Activated naive CD4-positive, alpha-beta T cell treated with anti-CD3 and anti-CD28 coated beads, Interleukin-2, amount 10 ng/mL, durations not matched to agents 7 days and 5 days (primary cell): ENCODE data around the gene KLF18.

Experiments used
- CTCF ChIA-PET: fragments of 350-600 bp; sonication (Branson Sonifier 250); formaldehyde crosslinking; loops from one replicate; lab custom pipeline; 2021; ENCODE audit warnings: antibody characterized with exemption; lab: Charles Lee
- DNase-seq: peaks from one replicate; pipeline ENCODE4 v3.0.0-alpha.2; 2020
- H3K27ac Mint-ChIP-seq: one replicate; pipeline ENCODE4 v1.8.0; 2021; ENCODE audit warnings: mild to moderate bottlenecking, moderate library complexity, mixed read lengths
- H3K27me3 Mint-ChIP-seq: one replicate; pipeline ENCODE4 v1.8.0; 2021; ENCODE audit warnings: mild to moderate bottlenecking, mixed read lengths
- H3K36me3 Mint-ChIP-seq: one replicate; pipeline ENCODE4 v1.8.0; 2021; ENCODE audit warnings: mixed read lengths
- H3K4me1 Mint-ChIP-seq: one replicate; pipeline ENCODE4 v1.8.0; 2021; ENCODE audit warnings: mixed read lengths
- H3K4me3 Mint-ChIP-seq: one replicate; pipeline ENCODE4 v1.8.0; 2021; ENCODE audit warnings: mild to moderate bottlenecking, moderate library complexity, mixed read lengths
- H3K9me3 Mint-ChIP-seq: one replicate; pipeline ENCODE4 v1.8.0; 2021; ENCODE audit warnings: mixed read lengths

The KLF18 gene

GRCh38 chr1:44110916-44111315 lies 30.5 kb downstream of the KLF18 start:
- Mint-ChIP-seq H3K9me3 (no peaks in the 10 kb centered on the region), H3K27me3 (peaks cover 35% of the 10 kb centered on the region), H3K27ac (no peak overlapping the region), H3K4me3 (no peak overlapping the region), H3K4me1 (no peaks in the 10 kb centered on the region), H3K36me3 (no peaks in the 10 kb centered on the region)
- DNase-seq = no peak
- CTCF ChIA-PET = interaction anchor here (0.9 kb wide), 1 partner anchor 23 kb away, joined by 3 read pairs; no protein-coding TSS in a partner anchor

- Mint-ChIP-seq H3K4me1 (no peaks in the 10 kb centered on the region), H3K27ac (no peak overlapping the region), H3K4me3 (no peak overlapping the region), H3K9me3 (no peaks in the 10 kb centered on the region), H3K36me3 (no peaks in the 10 kb centered on the region), H3K27me3 (peaks cover 37% of the 10 kb centered on the region)
- DNase-seq = no peak
- CTCF ChIA-PET = no interaction called here
Measured at GRCh38 chr1:44108971-44109370, 32.5 kb downstream of the KLF18 start.

- H3K9me3 Mint-ChIP-seq = no peaks in the 10 kb centered on the region
- H3K27me3 Mint-ChIP-seq = peaks cover 31% of the 10 kb centered on the region
- no peaks in the 10 kb centered on the region for H3K36me3 Mint-ChIP-seq
- DNase-seq = no peak
- CTCF ChIA-PET = no interaction called here
- H3K27ac Mint-ChIP-seq = no peak overlapping the region
- no peak overlapping the region for H3K4me3 Mint-ChIP-seq
- no peaks in the 10 kb centered on the region for H3K4me1 Mint-ChIP-seq
Measured at GRCh38 chr1:44108241-44108640, 33.2 kb downstream of the KLF18 start.

- no peaks in the 10 kb centered on the region for H3K36me3 Mint-ChIP-seq
- CTCF ChIA-PET = no interaction called here
- H3K27ac Mint-ChIP-seq = no peak overlapping the region
- no peak for DNase-seq
- no peak overlapping the region for H3K4me3 Mint-ChIP-seq
- no peaks in the 10 kb centered on the region for H3K9me3 Mint-ChIP-seq
- peaks cover 30% of the 10 kb centered on the region for H3K27me3 Mint-ChIP-seq
- no peaks in the 10 kb centered on the region for H3K4me1 Mint-ChIP-seq
Measured at GRCh38 chr1:44105810-44106209, 35.6 kb downstream of the KLF18 start.

GRCh38 chr1:44103270-44104131 lies 37.9 kb downstream of the KLF18 start:
- no peak overlapping the region for H3K27ac Mint-ChIP-seq
- H3K4me1 Mint-ChIP-seq = no peaks in the 10 kb centered on the region
- DNase-seq = no peak
- H3K36me3 Mint-ChIP-seq = no peaks in the 10 kb centered on the region
- H3K9me3 Mint-ChIP-seq = no peaks in the 10 kb centered on the region
- peaks cover 35% of the 10 kb centered on the region for H3K27me3 Mint-ChIP-seq
- CTCF ChIA-PET = interaction anchor here (0.6 to 1.2 kb wide), 3 partner anchors 14 to 469 kb away, joined by 3 read pairs; no protein-coding TSS in a partner anchor
- no peak overlapping the region for H3K4me3 Mint-ChIP-seq

- CTCF ChIA-PET = no interaction called here
- H3K4me1 Mint-ChIP-seq = no peaks in the 10 kb centered on the region
- H3K4me3 Mint-ChIP-seq = no peak overlapping the region
- H3K27ac Mint-ChIP-seq = no peak overlapping the region
- peaks cover 27% of the 10 kb centered on the region for H3K27me3 Mint-ChIP-seq
- no peaks in the 10 kb centered on the region for H3K36me3 Mint-ChIP-seq
- no peak for DNase-seq
- H3K9me3 Mint-ChIP-seq = no peaks in the 10 kb centered on the region
Measured at GRCh38 chr1:44101328-44101727, 40.1 kb downstream of the KLF18 start.

- Mint-ChIP-seq H3K27me3 (peaks cover 18% of the 10 kb centered on the region), H3K27ac (no peak overlapping the region), H3K4me3 (no peak overlapping the region), H3K9me3 (no peaks in the 10 kb centered on the region), H3K4me1 (no peaks in the 10 kb centered on the region), H3K36me3 (no peaks in the 10 kb centered on the region)
- CTCF ChIA-PET = no interaction called here
- no peak for DNase-seq
Measured at GRCh38 chr1:44100183-44100868, 41.1 kb downstream of the KLF18 start.

- Mint-ChIP-seq H3K36me3 (no peaks in the 10 kb centered on the region), H3K27me3 (peaks cover 39% of the 10 kb centered on the region), H3K27ac (no peak overlapping the region), H3K9me3 (no peaks in the 10 kb centered on the region), H3K4me3 (no peak overlapping the region), H3K4me1 (no peaks in the 10 kb centered on the region)
- no peak for DNase-seq
- CTCF ChIA-PET = no interaction called here
Measured at GRCh38 chr1:44094047-44094446, 47.4 kb downstream of the KLF18 start.

GRCh38 chr1:44090429-44091252 lies 50.8 kb downstream of the KLF18 start:
- H3K27ac Mint-ChIP-seq = no peak overlapping the region
- H3K4me1 Mint-ChIP-seq = no peaks in the 10 kb centered on the region
- H3K27me3 Mint-ChIP-seq = peaks cover 39% of the 10 kb centered on the region
- H3K36me3 Mint-ChIP-seq = no peaks in the 10 kb centered on the region
- DNase-seq = no peak
- CTCF ChIA-PET = no interaction called here
- no peak overlapping the region for H3K4me3 Mint-ChIP-seq
- no peaks in the 10 kb centered on the region for H3K9me3 Mint-ChIP-seq

- Mint-ChIP-seq H3K4me3 (no peak overlapping the region), H3K27ac (no peak overlapping the region), H3K27me3 (peaks cover 44% of the 10 kb centered on the region), H3K4me1 (no peaks in the 10 kb centered on the region), H3K9me3 (no peaks in the 10 kb centered on the region), H3K36me3 (no peaks in the 10 kb centered on the region)
- CTCF ChIA-PET = interaction anchor here (0.7 kb wide), 1 partner anchor 242 kb away, joined by 3 read pairs; no protein-coding TSS in a partner anchor
- DNase-seq = no peak
Measured at GRCh38 chr1:44089371-44090048, 51.9 kb downstream of the KLF18 start.
